NCI-H2171 (cell line): ENCODE results near the gene USP34.

Experiments
- DNase-seq: peaks from one replicate; lab custom pipeline; 2025; lab: John Stamatoyannopoulos, UW

The USP34 gene

GRCh38 chr2:61376211-61376610, 94.7 kb downstream of the USP34 start:
- no peak for DNase-seq

GRCh38 chr2:61371027-61371426, 99.9 kb downstream of the USP34 start:
- no peak for DNase-seq

GRCh38 chr2:61368687-61369665, 101.9 kb downstream of the USP34 start:
- no peak for DNase-seq

GRCh38 chr2:61367177-61367576, 103.7 kb downstream of the USP34 start:
- DNase-seq, result no peak

- DNase-seq, result no peak
These were observed 107.3 kb downstream of the USP34 start for GRCh38 chr2:61363580-61363979.

GRCh38 chr2:61362873-61363272, 108.0 kb downstream of the USP34 start:
- DNase-seq, result no peak

- DNase-seq, result no peak
These were observed 109.8 kb downstream of the USP34 start for GRCh38 chr2:61361068-61361467.

GRCh38 chr2:61359058-61359457, 111.8 kb downstream of the USP34 start:
- DNase-seq, result no peak

- no peak for DNase-seq
These were observed 113.2 kb downstream of the USP34 start for GRCh38 chr2:61357681-61358080.

- no peak for DNase-seq
These were observed 113.9 kb downstream of the USP34 start for GRCh38 chr2:61356958-61357350.

- DNase-seq, result no peak
These were observed 114.5 kb downstream of the USP34 start for GRCh38 chr2:61356261-61356957.

GRCh38 chr2:61354543-61355197, 116.2 kb downstream of the USP34 start:
- DNase-seq, result no peak

GRCh38 chr2:61353909-61354308, 117.0 kb downstream of the USP34 start:
- DNase-seq, result no peak

- DNase-seq, result no peak
These were observed 120.1 kb downstream of the USP34 start for GRCh38 chr2:61350777-61351176.

GRCh38 chr2:61343141-61343540, 127.7 kb downstream of the USP34 start:
- DNase-seq, result no peak

- no peak for DNase-seq
These were observed 130.6 kb downstream of the USP34 start for GRCh38 chr2:61340242-61340641.

- no peak for DNase-seq
These were observed 132.4 kb downstream of the USP34 start for GRCh38 chr2:61338447-61338846.

GRCh38 chr2:61335187-61335586, 135.7 kb downstream of the USP34 start:
- no peak for DNase-seq

- no peak for DNase-seq
These were observed 136.4 kb downstream of the USP34 start for GRCh38 chr2:61334466-61334865.

GRCh38 chr2:61328707-61329251, 142.1 kb downstream of the USP34 start:
- no peak for DNase-seq

GRCh38 chr2:61327173-61327572, 143.7 kb downstream of the USP34 start:
- DNase-seq, result no peak

- DNase-seq, result no peak
These were observed 144.5 kb downstream of the USP34 start for GRCh38 chr2:61326423-61326822.
